GM23248 (cell line): ENCODE results near the gene NUP188. TPM values are rescaled to one million over a fixed set of nuclear protein-coding genes. Genes with fewer than 3 reads are reported as not detected.
A peak's percentile ranks its signal among the peaks of the same experiment; 100 is the strongest.

Experiments used
- DNase-seq: peaks from one replicate; pipeline ENCODE4 v3.0.0-alpha.2; 2015
- H2AFZ ChIP-seq: fragments of 200-600 bp; sonication (generic); 2 replicates; pipeline ENCODE4 v1.6.1; 2016; ENCODE audit warnings: antibody characterized with exemption
- H3F3A ChIP-seq: fragments of 200-600 bp; sonication (generic); 2 replicates; pipeline ENCODE4 v1.6.1; 2016; ENCODE audit warnings: mild to moderate bottlenecking, antibody characterized with exemption, mixed run types; ENCODE audit not compliant: insufficient read depth
- H3K27ac ChIP-seq: fragments of 200-600 bp; sonication (generic); 2 replicates; pipeline ENCODE4 v1.5.1; 2016; ENCODE audit warnings: mild to moderate bottlenecking
- H3K27me3 ChIP-seq: fragments of 200-600 bp; sonication (generic); replicated peaks from 2 replicates; pipeline ENCODE4 v1.6.1; 2016; ENCODE audit warnings: mild to moderate bottlenecking; ENCODE audit not compliant: insufficient read depth
- H3K36me3 ChIP-seq: fragments of 200-600 bp; sonication (generic); 2 replicates; pipeline ENCODE4 v1.6.1; 2016; ENCODE audit warnings: low read depth, mild to moderate bottlenecking
- H3K4me1 ChIP-seq: fragments of 200-600 bp; sonication (generic); 2 replicates; pipeline ENCODE4 v1.6.1; 2016; ENCODE audit warnings: mild to moderate bottlenecking; ENCODE audit not compliant: insufficient read depth
- H3K4me2 ChIP-seq: fragments of 200-600 bp; sonication (generic); one replicate; pipeline ENCODE4 v1.6.1; 2016; ENCODE audit warnings: mild to moderate bottlenecking; ENCODE audit not compliant: unreplicated experiment
- H3K4me3 ChIP-seq: fragments of 200-600 bp; sonication (generic); 2 replicates; pipeline ENCODE4 v1.5.1; 2016; ENCODE audit warnings: mild to moderate bottlenecking
- H3K79me2 ChIP-seq: fragments of 200-600 bp; sonication (generic); 2 replicates; pipeline ENCODE4 v1.6.1; 2016; ENCODE audit warnings: mild to moderate bottlenecking; ENCODE audit not compliant: insufficient read depth
- H3K9ac ChIP-seq: fragments of 200-600 bp; sonication (generic); 2 replicates; pipeline ENCODE4 v1.6.1; 2016; ENCODE audit warnings: mild to moderate bottlenecking
- H3K9me2 ChIP-seq: fragments of 200-600 bp; sonication (generic); 2 replicates; pipeline ENCODE4 v1.6.1; 2016; ENCODE audit warnings: mixed run types, mild to moderate bottlenecking, moderate library complexity; ENCODE audit not compliant: insufficient read depth
- H3K9me3 ChIP-seq: fragments of 200-600 bp; sonication (generic); one replicate; pipeline ENCODE4 v1.6.1; 2017; ENCODE audit warnings: low read depth
- H4K20me1 ChIP-seq: fragments of 200-600 bp; sonication (generic); 2 replicates; pipeline ENCODE4 v1.6.0; 2016; ENCODE audit not compliant: insufficient read depth
- EZH2 ChIP-seq: fragments of 200-600 bp; sonication (generic); IDR thresholded peaks from 2 replicates; pipeline ENCODE4 v1.6.1; 2018; ENCODE audit warnings: antibody characterized with exemption, mild to moderate bottlenecking; ENCODE audit not compliant: insufficient read depth, poor library complexity, severe bottlenecking
- EZH2phosphoT487 ChIP-seq: fragments of 200-600 bp; sonication (generic); IDR thresholded peaks from 2 replicates; pipeline ENCODE4 v1.6.1; 2018; ENCODE audit warnings: antibody characterized with exemption, moderate library complexity, mild to moderate bottlenecking, low read depth; ENCODE audit not compliant: insufficient read depth
- WGBS, 2 experiments: methylation state at CpG; one replicate each; pipeline ENCODE4 v1.1.6; 2015 to 2017; ENCODE audit warnings: low lambda C conversion rate in 2 of 2, low coverage in 1 of 2; ENCODE audit errors: missing lambda C conversion rate in 2 of 2; 5-methylcytosine and 5-hydroxymethylcytosine counted together
- in situ Hi-C: fragments of 300-500 bp; cut with MboI; formaldehyde crosslinking; loops from 2 replicates; pipeline ENCODE4 v1.15.0; 2020
- polyA plus RNA-seq: library from polyadenylated mRNA; unstranded; fragments of >200 nt; fragmentation: Nextera tagmentation; extraction: Ambion mirVana; gene quantifications from 2 replicates; pipeline ENCODE4 v1.2.1, GENCODE V29; 2016
- total RNA-seq: library from RNA; depleted of rRNA; stranded (reverse); fragments of >200 nt; shearing (Covaris generic); gene quantifications from 2 replicates; pipeline ENCODE4 v1.2.3, GENCODE V29; 2014

Gene NUP188
- total and polyA plus RNA-seq, 2 experiments from 2014 or later = 24.9 to 45.9 TPM

DNA sequence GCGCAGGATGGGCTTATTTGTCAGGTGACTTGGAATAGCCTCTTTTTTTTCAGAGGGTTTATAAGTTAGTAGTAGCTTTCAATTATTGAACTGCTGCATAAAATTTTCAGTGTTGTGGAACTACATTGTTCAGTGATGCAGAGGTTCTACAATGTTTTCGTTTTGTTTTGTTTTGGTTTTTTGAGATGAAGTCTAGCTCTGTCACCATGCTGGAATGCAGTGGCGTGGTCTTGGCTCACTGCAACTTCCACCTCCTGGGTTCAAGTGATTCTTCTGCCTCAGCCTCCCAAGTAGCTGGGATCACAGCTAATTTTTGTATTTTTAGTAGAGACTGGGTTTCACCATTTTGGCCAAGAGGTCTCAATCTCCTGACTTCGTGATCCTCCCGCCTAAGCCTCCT, 22.0 kb downstream of the NUP188 start:
- Histone ChIP-seq H2AFZ (no peak overlapping the region), H3K27me3 (no peaks in the 10 kb centered on the region), H3K9me2 (no peaks in the 10 kb centered on the region), H3K27ac (no peak overlapping the region), H3K9ac (no peak overlapping the region), H3K79me2 (no peaks in the 10 kb centered on the region), H3K4me2 (no peak overlapping the region), H3K4me3 (no peak overlapping the region), H3K36me3 (peaks cover 23% of the 10 kb centered on the region), H3K4me1 (peaks cover 16% of the 10 kb centered on the region), H3F3A (peaks cover 31% of the 10 kb centered on the region), H3K9me3 (no peaks in the 10 kb centered on the region), H4K20me1 (no peaks in the 10 kb centered on the region)
- TF ChIP-seq EZH2phosphoT487 = no peak
- no peak for TF ChIP-seq EZH2
- in situ Hi-C loops = no loop called here
- DNase-seq = peak; percentile 24
- WGBS, 2 experiments = 87 to 88% methylated on average over 5 of the region's 5 CpGs

- Histone ChIP-seq H3K4me2 (peak overlapping the region; percentile 30), H3K9me2 (no peaks in the 10 kb centered on the region), H3K9me3 (no peaks in the 10 kb centered on the region), H4K20me1 (no peaks in the 10 kb centered on the region), H3K79me2 (no peaks in the 10 kb centered on the region), H3K9ac (no peak overlapping the region), H3K4me1 (peaks cover 16% of the 10 kb centered on the region), H3K27ac (peak overlapping the region; percentile 46), H3F3A (peaks cover 31% of the 10 kb centered on the region), H3K27me3 (no peaks in the 10 kb centered on the region), H3K4me3 (0 out of 2 replicates have a peak overlapping the region, but pooled peaks have one; percentile 30), H2AFZ (no peak overlapping the region), H3K36me3 (peaks cover 31% of the 10 kb centered on the region)
- DNase-seq = peak; percentile 88
- no peak for TF ChIP-seq EZH2
- TF ChIP-seq EZH2phosphoT487 = no peak
- WGBS, 2 experiments = 1 to 8% methylated on average over 4 of the region's 4 CpGs
- in situ Hi-C loops = no loop called here
These were observed 25.5 kb downstream of the NUP188 start for GRCh38 chr9:128972956-128973355.

DNA sequence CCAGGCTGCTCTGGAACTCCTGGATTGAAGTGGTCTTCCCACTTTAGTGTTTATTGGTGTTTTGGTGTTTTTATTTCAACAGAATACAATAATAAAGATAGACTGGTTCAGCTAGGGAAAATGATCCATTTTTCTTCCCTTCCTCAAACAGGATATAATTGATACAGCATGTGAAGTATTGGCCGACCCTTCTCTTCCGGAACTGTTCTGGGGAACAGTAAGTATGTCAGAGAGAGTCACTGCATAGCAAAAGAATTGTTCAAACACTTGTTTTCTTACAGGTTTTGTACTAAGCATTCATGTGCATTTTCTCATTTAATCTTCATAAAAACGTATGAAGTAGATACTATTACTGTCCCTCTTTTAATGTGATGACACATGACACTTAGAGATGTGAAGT, 31.6 kb downstream of the NUP188 start:
- TF ChIP-seq EZH2 (no peak), EZH2phosphoT487 (no peak)

DNA sequence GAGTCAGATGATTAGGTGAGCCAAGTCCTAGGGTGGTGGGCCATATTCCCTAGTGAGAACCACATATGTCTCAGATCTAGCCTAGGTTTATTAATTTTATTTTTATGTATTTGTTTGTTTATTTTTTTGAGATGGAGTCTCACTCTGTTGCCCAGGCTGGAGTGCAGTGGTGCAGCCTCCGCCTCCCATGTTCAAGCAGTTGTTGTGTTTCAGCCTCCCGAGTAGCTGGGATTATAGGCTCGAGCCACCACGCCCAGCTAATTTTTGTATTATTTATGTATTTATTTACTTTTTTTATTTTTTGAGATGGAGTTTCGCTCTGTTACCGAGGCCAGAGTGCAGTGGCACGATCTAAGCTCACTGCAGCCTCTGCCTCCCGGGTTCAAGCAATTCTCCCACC, 36.0 kb downstream of the NUP188 start:
- no peaks in the 10 kb centered on the region for H3K9me3 ChIP-seq

More for the DNA sequence above, 31.6 kb downstream of the NUP188 start:
- H3K36me3 ChIP-seq = peaks cover 55% of the 10 kb centered on the region
- H3K27me3 ChIP-seq = no peaks in the 10 kb centered on the region
- in situ Hi-C loops = no loop called here
- H3K9ac ChIP-seq = no peak overlapping the region
- 26 to 28% methylated on average over 3 of the region's 3 CpGs for WGBS, 2 experiments
- H2AFZ ChIP-seq = no peak overlapping the region
- no peaks in the 10 kb centered on the region for H3F3A ChIP-seq
- no peaks in the 10 kb centered on the region for H3K9me3 ChIP-seq
- H3K4me1 ChIP-seq = 0 out of 2 replicates have a peak, but pooled peaks cover 5% of the 10 kb centered on the region
- no peak overlapping the region for H3K4me2 ChIP-seq
- H3K27ac ChIP-seq = no peak overlapping the region
- no peak overlapping the region for H3K4me3 ChIP-seq
- no peaks in the 10 kb centered on the region for H4K20me1 ChIP-seq
- no peaks in the 10 kb centered on the region for H3K9me2 ChIP-seq
- peak; percentile 22 for DNase-seq
- no peaks in the 10 kb centered on the region for H3K79me2 ChIP-seq

GRCh38 chr9:128986671-128987070, 39.2 kb downstream of the NUP188 start:
- Histone ChIP-seq H3K4me2 (no peak overlapping the region), H3K9me3 (no peaks in the 10 kb centered on the region), H3K4me3 (no peak overlapping the region), H4K20me1 (no peaks in the 10 kb centered on the region), H3K27ac (no peak overlapping the region), H3F3A (peaks cover 22% of the 10 kb centered on the region), H3K4me1 (peaks cover 15% of the 10 kb centered on the region), H3K79me2 (no peaks in the 10 kb centered on the region), H3K9ac (no peak overlapping the region), H3K9me2 (no peaks in the 10 kb centered on the region), H3K27me3 (no peaks in the 10 kb centered on the region), H3K36me3 (peaks cover 44% of the 10 kb centered on the region), H2AFZ (no peak overlapping the region)
- 97% methylated on average over 5 of the region's 5 CpGs for WGBS, 2 experiments
- no peak for DNase-seq
- in situ Hi-C loops = no loop called here
- TF ChIP-seq EZH2phosphoT487 = no peak
- no peak for TF ChIP-seq EZH2

More for the DNA sequence above, 36.0 kb downstream of the NUP188 start:
- H2AFZ ChIP-seq = no peak overlapping the region
- no peaks in the 10 kb centered on the region for H3K9me2 ChIP-seq
- peaks cover 21% of the 10 kb centered on the region for H3K4me1 ChIP-seq
- DNase-seq = no peak
- H4K20me1 ChIP-seq = no peaks in the 10 kb centered on the region
- no peaks in the 10 kb centered on the region for H3K27me3 ChIP-seq
- H3K9ac ChIP-seq = no peak overlapping the region
- H3F3A ChIP-seq = peaks cover 22% of the 10 kb centered on the region
- no peaks in the 10 kb centered on the region for H3K79me2 ChIP-seq
- peaks cover 54% of the 10 kb centered on the region for H3K36me3 ChIP-seq
- H3K4me2 ChIP-seq = no peak overlapping the region
- TF ChIP-seq EZH2phosphoT487 = no peak
- no peak for TF ChIP-seq EZH2
- WGBS, 2 experiments = 95 to 96% methylated on average over 8 of the region's 8 CpGs
- no peak overlapping the region for H3K27ac ChIP-seq
- no peak overlapping the region for H3K4me3 ChIP-seq
- in situ Hi-C loops = no loop called here
